Retinal pigment epithelial cell (primary cell): ENCODE data around the gene DPP6.

Source experiments
- DNase-seq: peaks from one replicate; pipeline ENCODE4 v3.0.0-alpha.2; 2010; ENCODE audit warnings: low read depth
- H3K4me3 ChIP-seq: 2 replicates; pipeline ENCODE4 v1.5.1; 2011; ENCODE audit warnings: mild to moderate bottlenecking, low read length, control low read depth, moderate library complexity
- TF ChIP-seq, protein P1 (sequence below): conservative IDR thresholded peaks from 2 replicates; pipeline ENCODE4 v1.5.1; 2011; ENCODE audit warnings: low read depth, low read length, control low read depth, inconsistent platforms

DPP6 gene

DNA sequence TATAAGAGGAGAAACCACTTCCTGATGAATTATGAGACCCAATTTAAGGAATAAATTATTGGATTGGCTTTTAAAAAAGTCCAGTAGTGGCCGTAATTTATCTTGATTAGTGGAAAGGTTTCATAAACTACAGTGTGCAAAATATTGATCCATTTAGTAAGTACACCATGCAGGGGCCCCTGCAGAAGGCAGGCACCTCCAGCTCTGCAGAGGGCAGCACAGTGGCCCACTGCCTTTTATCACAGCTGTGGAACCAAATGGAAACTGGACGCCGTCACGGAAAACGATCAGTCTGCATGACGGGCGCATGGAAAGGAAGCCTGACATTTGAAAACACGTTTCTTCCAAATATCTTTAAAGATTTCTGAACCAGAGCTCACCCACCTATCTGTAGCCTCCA is 204.0 kb downstream of the DPP6 start:
- TF ChIP-seq, protein P1, sequence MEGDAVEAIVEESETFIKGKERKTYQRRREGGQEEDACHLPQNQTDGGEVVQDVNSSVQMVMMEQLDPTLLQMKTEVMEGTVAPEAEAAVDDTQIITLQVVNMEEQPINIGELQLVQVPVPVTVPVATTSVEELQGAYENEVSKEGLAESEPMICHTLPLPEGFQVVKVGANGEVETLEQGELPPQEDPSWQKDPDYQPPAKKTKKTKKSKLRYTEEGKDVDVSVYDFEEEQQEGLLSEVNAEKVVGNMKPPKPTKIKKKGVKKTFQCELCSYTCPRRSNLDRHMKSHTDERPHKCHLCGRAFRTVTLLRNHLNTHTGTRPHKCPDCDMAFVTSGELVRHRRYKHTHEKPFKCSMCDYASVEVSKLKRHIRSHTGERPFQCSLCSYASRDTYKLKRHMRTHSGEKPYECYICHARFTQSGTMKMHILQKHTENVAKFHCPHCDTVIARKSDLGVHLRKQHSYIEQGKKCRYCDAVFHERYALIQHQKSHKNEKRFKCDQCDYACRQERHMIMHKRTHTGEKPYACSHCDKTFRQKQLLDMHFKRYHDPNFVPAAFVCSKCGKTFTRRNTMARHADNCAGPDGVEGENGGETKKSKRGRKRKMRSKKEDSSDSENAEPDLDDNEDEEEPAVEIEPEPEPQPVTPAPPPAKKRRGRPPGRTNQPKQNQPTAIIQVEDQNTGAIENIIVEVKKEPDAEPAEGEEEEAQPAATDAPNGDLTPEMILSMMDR = no peak
- H3K4me3 ChIP-seq = no peak overlapping the region
- no peak for DNase-seq

DNA sequence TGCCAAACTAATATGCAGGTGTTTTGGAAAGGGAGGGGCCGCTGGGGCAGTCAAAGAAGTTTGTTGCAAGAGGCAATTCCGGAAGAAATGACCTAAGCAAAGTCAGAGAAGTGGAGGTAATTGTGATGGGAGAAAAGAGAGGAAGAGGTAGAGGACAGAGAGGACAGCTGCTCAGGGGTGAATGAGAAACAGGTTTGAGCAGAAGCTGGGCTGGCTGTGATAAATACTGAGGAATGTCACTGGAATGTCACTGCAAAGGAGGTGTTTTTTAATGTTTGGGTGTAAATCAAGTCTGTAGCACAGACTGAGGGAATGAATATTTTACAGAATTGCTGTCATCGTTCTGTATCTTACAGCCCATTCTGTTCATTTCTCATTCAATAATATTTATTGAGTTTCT is 207.2 kb downstream of the DPP6 start:
- TF ChIP-seq, protein P1 = no peak
- DNase-seq = no peak
- no peak overlapping the region for H3K4me3 ChIP-seq

DNA sequence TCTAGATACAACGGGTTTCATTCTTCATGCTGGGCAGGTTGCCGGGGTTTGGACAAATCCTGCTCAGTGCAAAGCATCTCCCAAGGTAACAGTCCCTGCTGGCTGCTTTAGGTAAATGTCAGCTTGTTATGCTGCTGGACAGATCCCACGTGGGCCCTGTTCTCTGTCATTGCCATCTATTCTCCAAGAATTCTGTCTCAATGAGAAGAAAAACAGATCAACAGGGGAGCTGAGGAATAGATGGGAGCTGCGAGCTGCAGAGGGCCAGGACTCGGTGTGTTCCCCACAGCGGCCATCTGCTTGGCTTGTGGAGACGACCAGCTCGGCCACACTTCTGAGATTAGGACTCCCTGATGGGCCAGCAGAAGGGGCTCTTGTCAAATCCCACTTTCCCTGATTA is 235.2 kb downstream of the DPP6 start:
- no peak overlapping the region for H3K4me3 ChIP-seq
- TF ChIP-seq, protein P1 = no peak
- no peak for DNase-seq

DNA sequence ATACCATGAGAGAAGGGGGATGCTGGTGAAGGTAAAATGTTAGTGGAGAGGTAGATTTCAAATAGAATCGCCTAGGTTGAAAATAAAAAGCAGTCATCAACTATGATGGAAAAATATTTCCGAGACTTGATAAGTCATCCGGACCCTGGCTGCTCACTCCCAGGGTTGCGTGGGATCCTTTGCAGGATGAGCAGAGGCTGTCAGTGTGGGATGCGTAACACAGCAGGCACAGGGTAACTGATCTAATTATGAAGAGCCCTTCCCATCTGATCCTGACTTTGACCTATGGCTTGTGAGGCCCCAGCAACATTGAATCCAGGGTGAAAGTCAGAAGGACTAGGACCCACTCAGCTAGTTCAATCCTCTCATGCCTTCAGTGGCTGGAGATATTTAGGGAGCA is 236.9 kb downstream of the DPP6 start:
- no peak for DNase-seq
- TF ChIP-seq, protein P1 = no peak
- no peak overlapping the region for H3K4me3 ChIP-seq

DNA sequence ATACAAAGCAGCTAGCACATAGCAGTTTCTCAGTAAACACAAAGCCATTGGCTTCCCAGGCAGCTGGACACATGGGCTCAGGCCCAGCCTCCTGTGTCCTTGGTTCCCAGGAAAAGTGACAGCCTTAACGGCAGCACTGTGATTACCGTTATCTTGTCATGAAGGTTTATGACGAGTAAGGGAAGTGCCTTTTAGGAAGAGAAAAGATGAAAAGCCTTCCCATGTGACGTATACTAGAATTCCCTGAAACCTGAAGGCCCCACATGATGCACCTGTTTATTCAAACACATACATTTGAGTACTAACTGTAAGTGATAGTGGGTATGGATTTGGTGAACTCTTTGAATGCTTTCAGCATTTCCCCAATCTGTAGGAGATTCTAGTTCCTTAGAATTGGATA is 244.2 kb downstream of the DPP6 start:
- H3K4me3 ChIP-seq = no peak overlapping the region
- TF ChIP-seq, protein P1 = no peak
- no peak for DNase-seq

DNA sequence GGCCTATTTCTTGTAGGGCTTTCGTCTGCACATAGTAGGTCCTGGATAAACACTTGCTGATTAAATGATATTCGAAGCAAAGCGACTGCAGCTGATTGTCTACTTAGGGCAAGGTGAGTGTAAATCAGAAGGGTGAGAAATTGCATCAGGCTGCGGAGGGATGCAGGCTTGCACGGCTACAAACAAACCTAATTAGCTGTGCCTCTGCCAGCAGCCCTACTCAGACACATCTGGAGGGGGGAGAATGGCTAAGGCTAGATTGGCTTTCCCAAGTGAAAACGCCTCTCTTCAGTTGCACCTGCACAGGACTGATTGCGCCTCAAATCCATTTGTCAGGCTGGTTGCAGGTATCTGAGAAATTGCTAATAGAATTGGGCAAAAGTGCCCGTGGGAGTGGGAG is 247.5 kb downstream of the DPP6 start:
- DNase-seq = no peak
- TF ChIP-seq, protein P1 = no peak
- H3K4me3 ChIP-seq = no peak overlapping the region

DNA sequence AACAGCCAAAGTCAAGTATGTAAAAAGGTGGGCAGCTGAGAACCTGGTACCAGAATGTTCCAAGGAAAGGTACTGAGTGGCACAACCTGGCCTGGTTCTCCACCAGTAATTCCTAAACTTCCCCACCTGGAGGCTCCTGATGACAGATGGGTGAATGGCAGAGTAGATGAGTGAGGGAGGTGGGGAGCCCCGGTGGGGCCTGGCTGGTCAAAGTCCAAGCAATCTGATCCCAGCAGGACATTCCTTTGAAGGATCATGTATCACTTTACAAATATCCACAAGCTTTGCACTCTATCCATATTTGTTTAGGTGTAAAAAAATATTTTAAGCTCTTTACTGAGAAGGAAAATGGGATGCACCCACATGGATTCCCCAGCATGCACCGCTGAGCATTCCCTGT is 250.2 kb downstream of the DPP6 start:
- TF ChIP-seq, protein P1 = no peak
- no peak overlapping the region for H3K4me3 ChIP-seq
- DNase-seq = no peak
